ENCODE results near the gene CIB4. TPM values are rescaled to one million over a fixed set of nuclear protein-coding genes. Genes with fewer than 3 reads are reported as not detected.
A peak's percentile ranks its signal among the peaks of the same experiment; 100 is the strongest.
"Not testable (repeated sequence)": the region's sequence is repeated elsewhere in the genome, so short reads cannot be mapped to it uniquely, and the experiment has no call there.

The CIB4 gene
- total and polyA plus RNA-seq, 7 donors, result not detected

- Histone ChIP-seq H3K27me3 (peaks cover 0 to 53% (median 18%) of the 10 kb centered on the region in 3 donors), H3K9me3 (no peaks in the 10 kb centered on the region), H3K4me1 (peaks cover 0 to 4% (median 1%) of the 10 kb centered on the region in 4 donors), H3K27ac (no peak overlapping the region), H3K36me3 (no peaks in the 10 kb centered on the region), H3K4me3 (no peak overlapping the region)
- DNase-seq, result peak; percentile 17
- no peak for TF ChIP-seq POLR2AphosphoS5 (IDR thresholded peaks at IDR 0.05)
- TF ChIP-seq, protein P1, sequence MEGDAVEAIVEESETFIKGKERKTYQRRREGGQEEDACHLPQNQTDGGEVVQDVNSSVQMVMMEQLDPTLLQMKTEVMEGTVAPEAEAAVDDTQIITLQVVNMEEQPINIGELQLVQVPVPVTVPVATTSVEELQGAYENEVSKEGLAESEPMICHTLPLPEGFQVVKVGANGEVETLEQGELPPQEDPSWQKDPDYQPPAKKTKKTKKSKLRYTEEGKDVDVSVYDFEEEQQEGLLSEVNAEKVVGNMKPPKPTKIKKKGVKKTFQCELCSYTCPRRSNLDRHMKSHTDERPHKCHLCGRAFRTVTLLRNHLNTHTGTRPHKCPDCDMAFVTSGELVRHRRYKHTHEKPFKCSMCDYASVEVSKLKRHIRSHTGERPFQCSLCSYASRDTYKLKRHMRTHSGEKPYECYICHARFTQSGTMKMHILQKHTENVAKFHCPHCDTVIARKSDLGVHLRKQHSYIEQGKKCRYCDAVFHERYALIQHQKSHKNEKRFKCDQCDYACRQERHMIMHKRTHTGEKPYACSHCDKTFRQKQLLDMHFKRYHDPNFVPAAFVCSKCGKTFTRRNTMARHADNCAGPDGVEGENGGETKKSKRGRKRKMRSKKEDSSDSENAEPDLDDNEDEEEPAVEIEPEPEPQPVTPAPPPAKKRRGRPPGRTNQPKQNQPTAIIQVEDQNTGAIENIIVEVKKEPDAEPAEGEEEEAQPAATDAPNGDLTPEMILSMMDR (IDR thresholded peaks at IDR 0.05), result no peak
- TF ChIP-seq POLR2A (IDR thresholded peaks at IDR 0.05), result no peak
- no peak for TF ChIP-seq EP300 (IDR thresholded peaks at IDR 0.05)
- intact Hi-C loops (cut with DNase I), result no loop called here
- 84 to 89% methylated on average over 7 of the region's 7 CpGs for WGBS, 2 donors
Observed at GRCh38 chr2:26568076-26568890, 72.9 kb downstream of the CIB4 start.

DNA sequence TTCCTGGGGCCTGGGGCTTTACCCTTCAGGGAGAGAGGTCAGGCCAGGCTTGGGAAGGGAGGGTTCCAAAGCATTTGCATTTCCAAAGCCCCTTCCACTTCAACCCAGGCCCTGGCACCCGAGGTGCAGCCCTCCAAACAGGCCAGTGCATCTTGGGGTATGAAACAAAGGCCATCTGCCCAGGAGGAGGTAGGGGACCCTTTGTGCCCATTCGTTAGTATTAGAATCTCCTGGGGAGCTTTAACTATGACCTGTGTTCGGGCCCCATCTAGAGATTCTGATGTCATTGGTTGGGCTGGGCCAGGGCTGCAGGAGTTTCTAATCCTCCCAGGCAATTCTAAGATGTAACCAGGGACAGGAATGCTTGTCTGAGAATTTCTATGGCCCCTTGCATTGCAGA, 73.6 kb downstream of the CIB4 start:
- peaks cover 0 to 12% (median 8%) of the 10 kb centered on the region in 4 donors for H3K4me1 ChIP-seq
- peak; percentile 26 for DNase-seq
- TF ChIP-seq, protein P1 (IDR thresholded peaks at IDR 0.05), result no peak
- TF ChIP-seq POLR2A (IDR thresholded peaks at IDR 0.05) (no peak), POLR2AphosphoS5 (IDR thresholded peaks at IDR 0.05) (no peak), EP300 (IDR thresholded peaks at IDR 0.05) (no peak)
- H3K36me3 ChIP-seq, result no peaks in the 10 kb centered on the region
- intact Hi-C loops (cut with DNase I), result no loop called here
- H3K27me3 ChIP-seq, result peaks cover 0 to 58% (median 18%) of the 10 kb centered on the region in 3 donors
- 70 to 86% methylated on average over 3 of the region's 3 CpGs for WGBS, 2 donors
- no peaks in the 10 kb centered on the region for H3K9me3 ChIP-seq
- no peak overlapping the region for H3K4me3 ChIP-seq
- no peak overlapping the region for H3K27ac ChIP-seq

- DNase-seq, result peak; percentile 5
- intact Hi-C loops (cut with DNase I), result not testable (repeated sequence)
- H3K27me3 ChIP-seq, result peaks cover 0 to 66% (median 18%) of the 10 kb centered on the region in 3 donors
Observed at GRCh38 chr2:26566731-26567130, 74.4 kb downstream of the CIB4 start.

DNA sequence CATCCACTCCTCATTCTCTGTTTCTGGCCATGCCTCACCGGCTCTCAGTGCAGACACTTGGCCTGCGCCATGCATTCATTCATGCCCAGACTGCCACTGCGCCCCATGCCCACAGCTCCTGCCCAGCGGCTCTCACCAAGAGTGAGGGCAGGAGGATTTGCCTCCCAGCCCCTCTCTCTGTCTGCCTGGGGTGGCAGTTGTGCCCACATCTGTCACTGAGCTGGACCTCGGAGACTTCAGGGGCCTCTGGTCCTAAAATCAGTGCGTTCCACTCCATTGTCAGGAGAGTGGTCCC, 75.1 kb downstream of the CIB4 start:
- DNase-seq, result peak; percentile 29
- peaks cover 0 to 69% (median 18%) of the 10 kb centered on the region in 3 donors for H3K27me3 ChIP-seq
- WGBS, 2 donors, result 94 to 97% methylated on average over 6 of the region's 6 CpGs

More at GRCh38 chr2:26566731-26567130, 74.4 kb downstream of the CIB4 start:
- WGBS, 2 donors, result 88 to 93% methylated on average over 1 of the region's 1 CpG
- not testable (repeated sequence) for H3K9me3 ChIP-seq, H3K27ac ChIP-seq, H3K36me3 ChIP-seq, H3K4me3 ChIP-seq
- peaks cover 0 to 16% (median 13%) of the 10 kb centered on the region in 4 donors for H3K4me1 ChIP-seq

GRCh38 chr2:26564121-26564644, 77.0 kb downstream of the CIB4 start:
- intact Hi-C loops (cut with DNase I), result no loop called here
- Histone ChIP-seq H3K36me3 (no peaks in the 10 kb centered on the region), H3K27me3 (peaks cover 0 to 75% (median 24%) of the 10 kb centered on the region in 3 donors), H3K4me1 (peaks cover 0 to 16% (median 13%) of the 10 kb centered on the region in 4 donors), H3K4me3 (no peak overlapping the region), H3K9me3 (no peaks in the 10 kb centered on the region), H3K27ac (no peak overlapping the region)
- 85 to 88% methylated on average over 3 of the region's 3 CpGs for WGBS, 2 donors
- TF ChIP-seq EP300 (IDR thresholded peaks at IDR 0.05) (no peak), POLR2AphosphoS5 (IDR thresholded peaks at IDR 0.05) (no peak), POLR2A (IDR thresholded peaks at IDR 0.05) (no peak)
- DNase-seq, result peak; percentile 36

More for the DNA sequence above, 75.1 kb downstream of the CIB4 start:
- no peak for TF ChIP-seq POLR2A (IDR thresholded peaks at IDR 0.05)
- intact Hi-C loops (cut with DNase I), result no loop called here
- Histone ChIP-seq H3K27ac (no peak overlapping the region), H3K36me3 (no peaks in the 10 kb centered on the region), H3K4me3 (no peak overlapping the region), H3K9me3 (no peaks in the 10 kb centered on the region), H3K4me1 (peaks cover 0 to 16% (median 13%) of the 10 kb centered on the region in 4 donors)

GRCh38 chr2:26563686-26564085, 77.5 kb downstream of the CIB4 start:
- no peak overlapping the region for H3K4me3 ChIP-seq
- TF ChIP-seq, protein P1 (IDR thresholded peaks at IDR 0.05), result no peak
- peaks cover 0 to 76% (median 29%) of the 10 kb centered on the region in 3 donors for H3K27me3 ChIP-seq
- peaks cover 0 to 16% (median 13%) of the 10 kb centered on the region in 4 donors for H3K4me1 ChIP-seq
- no peaks in the 10 kb centered on the region for H3K9me3 ChIP-seq
- no peaks in the 10 kb centered on the region for H3K36me3 ChIP-seq
- no peak overlapping the region for H3K27ac ChIP-seq
- peak; percentile 12 for DNase-seq
- intact Hi-C loops (cut with DNase I), result no loop called here
- WGBS, 2 donors, result 88% methylated on average over 5 of the region's 5 CpGs

Measured in sigmoid colon (tissue), 7 donors.